ENCODE data around the gene TRIOBP. TPM values are rescaled to one million over a fixed set of nuclear protein-coding genes. Genes with fewer than 3 reads are reported as not detected.

Gene TRIOBP
- total and polyA plus RNA-seq, 2 of the 13 experiments (the other 11 are each of a cell fraction or from before 2014, with no cell fraction given): 6.1 to 15.4 TPM

DNA sequence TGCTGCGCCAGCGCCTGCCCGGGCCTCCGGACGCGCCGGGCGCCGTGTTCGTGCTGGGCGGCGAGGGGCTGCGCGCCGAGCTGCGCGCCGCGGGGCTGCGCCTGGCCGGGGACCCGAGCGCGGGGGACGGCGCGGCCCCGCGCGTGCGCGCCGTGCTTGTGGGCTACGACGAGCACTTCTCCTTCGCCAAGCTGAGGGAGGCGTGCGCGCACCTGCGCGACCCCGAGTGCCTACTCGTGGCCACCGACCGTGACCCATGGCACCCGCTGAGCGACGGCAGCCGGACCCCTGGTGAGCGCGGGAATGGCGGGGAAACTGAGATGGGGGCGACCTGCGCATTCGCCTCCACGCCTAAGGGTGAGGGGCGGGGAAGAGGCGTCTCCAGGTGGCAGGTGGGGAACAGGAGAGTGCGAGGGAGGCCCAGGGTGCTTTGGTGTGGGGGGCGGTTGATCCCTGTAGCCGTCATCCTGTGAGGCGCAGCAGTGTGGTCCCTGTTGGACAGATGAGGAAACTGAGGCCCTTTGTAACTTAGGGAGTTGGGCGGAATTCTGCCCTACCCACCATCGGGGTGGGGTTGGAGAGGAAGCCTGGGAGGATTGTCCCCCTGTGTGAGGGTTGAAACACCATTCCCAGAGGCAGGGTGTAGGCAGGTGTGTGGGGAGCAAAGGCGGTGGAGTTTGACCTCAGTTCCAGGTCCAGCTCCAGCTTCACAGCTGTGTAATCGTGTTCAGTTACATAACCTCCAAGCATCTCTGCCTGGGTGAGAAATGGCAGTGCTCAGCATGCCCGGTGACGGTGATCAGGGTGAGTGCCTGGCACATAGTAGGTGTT lies 37.6 kb upstream of the TRIOBP start (continued):
- TF ChIP-seq, protein P1, sequence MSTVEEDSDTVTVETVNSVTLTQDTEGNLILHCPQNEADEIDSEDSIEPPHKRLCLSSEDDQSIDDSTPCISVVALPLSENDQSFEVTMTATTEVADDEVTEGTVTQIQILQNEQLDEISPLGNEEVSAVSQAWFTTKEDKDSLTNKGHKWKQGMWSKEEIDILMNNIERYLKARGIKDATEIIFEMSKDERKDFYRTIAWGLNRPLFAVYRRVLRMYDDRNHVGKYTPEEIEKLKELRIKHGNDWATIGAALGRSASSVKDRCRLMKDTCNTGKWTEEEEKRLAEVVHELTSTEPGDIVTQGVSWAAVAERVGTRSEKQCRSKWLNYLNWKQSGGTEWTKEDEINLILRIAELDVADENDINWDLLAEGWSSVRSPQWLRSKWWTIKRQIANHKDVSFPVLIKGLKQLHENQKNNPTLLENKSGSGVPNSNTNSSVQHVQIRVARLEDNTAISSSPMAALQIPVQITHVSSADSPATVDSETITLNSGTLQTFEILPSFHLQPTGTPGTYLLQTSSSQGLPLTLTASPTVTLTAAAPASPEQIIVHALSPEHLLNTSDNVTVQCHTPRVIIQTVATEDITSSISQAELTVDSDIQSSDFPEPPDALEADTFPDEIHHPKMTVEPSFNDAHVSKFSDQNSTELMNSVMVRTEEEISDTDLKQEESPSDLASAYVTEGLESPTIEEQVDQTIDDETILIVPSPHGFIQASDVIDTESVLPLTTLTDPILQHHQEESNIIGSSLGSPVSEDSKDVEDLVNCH (CRISPR knock-in tag; IDR thresholded peaks at IDR 0.05): no peak
- 0 out of 2 replicates have a peak, but pooled peaks have one; percentile 72 for TF ChIP-seq IKZF5 (CRISPR knock-in tag; IDR thresholded peaks at IDR 0.05)
- TF ChIP-seq SPEN (CRISPR knock-in tag; IDR thresholded peaks at IDR 0.05; ENCODE audit: low read depth): peak; percentile 87
- TF ChIP-seq, protein P2, sequence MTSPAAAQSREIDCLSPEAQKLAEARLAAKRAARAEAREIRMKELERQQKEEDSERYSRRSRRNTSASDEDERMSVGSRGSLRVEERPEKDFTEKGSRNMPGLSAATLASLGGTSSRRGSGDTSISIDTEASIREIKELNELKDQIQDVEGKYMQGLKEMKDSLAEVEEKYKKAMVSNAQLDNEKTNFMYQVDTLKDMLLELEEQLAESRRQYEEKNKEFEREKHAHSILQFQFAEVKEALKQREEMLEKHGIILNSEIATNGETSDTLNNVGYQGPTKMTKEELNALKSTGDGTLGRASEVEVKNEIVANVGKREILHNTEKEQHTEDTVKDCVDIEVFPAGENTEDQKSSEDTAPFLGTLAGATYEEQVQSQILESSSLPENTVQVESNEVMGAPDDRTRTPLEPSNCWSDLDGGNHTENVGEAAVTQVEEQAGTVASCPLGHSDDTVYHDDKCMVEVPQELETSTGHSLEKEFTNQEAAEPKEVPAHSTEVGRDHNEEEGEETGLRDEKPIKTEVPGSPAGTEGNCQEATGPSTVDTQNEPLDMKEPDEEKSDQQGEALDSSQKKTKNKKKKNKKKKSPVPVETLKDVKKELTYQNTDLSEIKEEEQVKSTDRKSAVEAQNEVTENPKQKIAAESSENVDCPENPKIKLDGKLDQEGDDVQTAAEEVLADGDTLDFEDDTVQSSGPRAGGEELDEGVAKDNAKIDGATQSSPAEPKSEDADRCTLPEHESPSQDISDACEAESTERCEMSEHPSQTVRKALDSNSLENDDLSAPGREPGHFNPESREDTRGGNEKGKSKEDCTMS (CRISPR knock-in tag; conservative IDR thresholded peaks at IDR 0.05): no peak
- TF ChIP-seq TBX3 (IDR thresholded peaks at IDR 0.05; ENCODE audit: borderline replicate concordance): peak; percentile 59; the same call in 1 of the 2 replicates
- TF ChIP-seq ZBTB7B (CRISPR knock-in tag; IDR thresholded peaks at IDR 0.05): peak; percentile 64
- TF ChIP-seq, protein P3, sequence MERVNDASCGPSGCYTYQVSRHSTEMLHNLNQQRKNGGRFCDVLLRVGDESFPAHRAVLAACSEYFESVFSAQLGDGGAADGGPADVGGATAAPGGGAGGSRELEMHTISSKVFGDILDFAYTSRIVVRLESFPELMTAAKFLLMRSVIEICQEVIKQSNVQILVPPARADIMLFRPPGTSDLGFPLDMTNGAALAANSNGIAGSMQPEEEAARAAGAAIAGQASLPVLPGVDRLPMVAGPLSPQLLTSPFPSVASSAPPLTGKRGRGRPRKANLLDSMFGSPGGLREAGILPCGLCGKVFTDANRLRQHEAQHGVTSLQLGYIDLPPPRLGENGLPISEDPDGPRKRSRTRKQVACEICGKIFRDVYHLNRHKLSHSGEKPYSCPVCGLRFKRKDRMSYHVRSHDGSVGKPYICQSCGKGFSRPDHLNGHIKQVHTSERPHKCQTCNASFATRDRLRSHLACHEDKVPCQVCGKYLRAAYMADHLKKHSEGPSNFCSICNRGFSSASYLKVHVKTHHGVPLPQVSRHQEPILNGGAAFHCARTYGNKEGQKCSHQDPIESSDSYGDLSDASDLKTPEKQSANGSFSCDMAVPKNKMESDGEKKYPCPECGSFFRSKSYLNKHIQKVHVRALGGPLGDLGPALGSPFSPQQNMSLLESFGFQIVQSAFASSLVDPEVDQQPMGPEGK (CRISPR knock-in tag; IDR thresholded peaks at IDR 0.05): peak; percentile 75
- TF ChIP-seq, protein P4, sequence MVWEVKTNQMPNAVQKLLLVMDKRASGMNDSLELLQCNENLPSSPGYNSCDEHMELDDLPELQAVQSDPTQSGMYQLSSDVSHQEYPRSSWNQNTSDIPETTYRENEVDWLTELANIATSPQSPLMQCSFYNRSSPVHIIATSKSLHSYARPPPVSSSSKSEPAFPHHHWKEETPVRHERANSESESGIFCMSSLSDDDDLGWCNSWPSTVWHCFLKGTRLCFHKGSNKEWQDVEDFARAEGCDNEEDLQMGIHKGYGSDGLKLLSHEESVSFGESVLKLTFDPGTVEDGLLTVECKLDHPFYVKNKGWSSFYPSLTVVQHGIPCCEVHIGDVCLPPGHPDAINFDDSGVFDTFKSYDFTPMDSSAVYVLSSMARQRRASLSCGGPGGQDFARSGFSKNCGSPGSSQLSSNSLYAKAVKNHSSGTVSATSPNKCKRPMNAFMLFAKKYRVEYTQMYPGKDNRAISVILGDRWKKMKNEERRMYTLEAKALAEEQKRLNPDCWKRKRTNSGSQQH (CRISPR knock-in tag; IDR thresholded peaks at IDR 0.05; ENCODE audit: low read depth): peak; percentile 79; the same call in 1 of the 2 replicates
- peak; percentile 15; the same call in 1 of the 2 replicates for TF ChIP-seq ZSCAN9 (CRISPR knock-in tag; IDR thresholded peaks at IDR 0.05; ENCODE audit: borderline replicate concordance)
- 0 out of 2 replicates have a peak, but pooled peaks have one; percentile 71 for TF ChIP-seq ZNF292 (CRISPR knock-in tag; IDR thresholded peaks at IDR 0.05; ENCODE audit: borderline replicate concordance, low read depth)
- peak; percentile 87 for TF ChIP-seq ZNF788 (CRISPR knock-in tag; IDR thresholded peaks at IDR 0.05; ENCODE audit: borderline replicate concordance)
- TF ChIP-seq, protein P5, sequence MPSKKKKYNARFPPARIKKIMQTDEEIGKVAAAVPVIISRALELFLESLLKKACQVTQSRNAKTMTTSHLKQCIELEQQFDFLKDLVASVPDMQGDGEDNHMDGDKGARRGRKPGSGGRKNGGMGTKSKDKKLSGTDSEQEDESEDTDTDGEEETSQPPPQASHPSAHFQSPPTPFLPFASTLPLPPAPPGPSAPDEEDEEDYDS (CRISPR knock-in tag; IDR thresholded peaks at IDR 0.05): peak; percentile 49; the same call in 1 of the 2 replicates
- no peak for TF ChIP-seq ZNF12 (CRISPR knock-in tag; IDR thresholded peaks at IDR 0.05)
- TF ChIP-seq YEATS2 (CRISPR knock-in tag; IDR thresholded peaks at IDR 0.05; ENCODE audit: borderline replicate concordance): peak; percentile 52; the same call in 1 of the 2 replicates
- TF ChIP-seq PHF21A (CRISPR knock-in tag; IDR thresholded peaks at IDR 0.05): peak; percentile 60
- TF ChIP-seq ELF4 (CRISPR knock-in tag; IDR thresholded peaks at IDR 0.05; ENCODE audit: borderline replicate concordance): no peak
- no peak for TF ChIP-seq JUNB (CRISPR knock-in tag; IDR thresholded peaks at IDR 0.05; ENCODE audit: borderline replicate concordance)
- no peak for TF ChIP-seq ZNF567 (CRISPR knock-in tag; IDR thresholded peaks at IDR 0.05; ENCODE audit: borderline replicate concordance)
